GM12878 (cell line): Measurements from ENCODE around the gene SERPINH1. TPM values are rescaled to one million over a fixed set of nuclear protein-coding genes. Genes with fewer than 3 reads are reported as not detected.

ENCODE experiments used
- ATF7 ChIP-seq: fragments of 450-650 bp; IDR thresholded peaks from 2 replicates; pipeline ENCODE4 v1.6.1; 2016; ENCODE audit warnings: low read depth, mild to moderate bottlenecking
- BRCA1 ChIP-seq: IDR thresholded peaks from 2 replicates; pipeline ENCODE4 v1.6.1; 2011; ENCODE audit warnings: low read depth, low read length, improper control_type of control experiment
- CBFB ChIP-seq: IDR thresholded peaks from 2 replicates; pipeline ENCODE4 v1.6.1; 2016; ENCODE audit warnings: antibody characterized with exemption, low read depth
- CBX3 ChIP-seq: fragments of 200-600 bp; sonication (generic); IDR thresholded peaks from 2 replicates; pipeline ENCODE4 v1.6.1; 2016; ENCODE audit warnings: low read depth, borderline replicate concordance
- CHD4 ChIP-seq: fragments of 200-600 bp; sonication (generic); IDR thresholded peaks from 2 replicates; pipeline ENCODE4 v1.6.1; 2016; ENCODE audit warnings: mild to moderate bottlenecking
- CTCF ChIP-seq, 3 experiments: IDR thresholded peaks in 2 of 3; conservative IDR thresholded peaks in 1 of 3; 2 replicates each; pipeline ENCODE4 v1.5.1; 2011; ENCODE audit warnings: low read depth in 3 of 3, low read length in 3 of 3, mild to moderate bottlenecking in 3 of 3, control low read depth in 2 of 3, moderate library complexity in 2 of 3, inconsistent platforms in 1 of 3, mixed read lengths in 1 of 3; ENCODE audit not compliant: control insufficient read depth in 2 of 3, insufficient read depth in 1 of 3; ENCODE audit errors: extremely low read depth in 1 of 3
- EED ChIP-seq: sonication (generic); IDR thresholded peaks from 2 replicates; pipeline ENCODE4 v1.6.1; 2016; ENCODE audit warnings: antibody characterized with exemption, low read depth
- ELK1 ChIP-seq: IDR thresholded peaks from 2 replicates; pipeline ENCODE4 v1.6.1; 2012; ENCODE audit warnings: low read depth, low read length, improper control_type of control experiment
- ETV6 ChIP-seq, 2 experiments: fragments of 450-650 bp in 1 of 2; IDR thresholded peaks in 1 of 2; conservative IDR thresholded peaks in 1 of 2; 2 replicates each; pipeline ENCODE4 v1.6.1; 2014; ENCODE audit warnings: antibody characterized with exemption in 1 of 2, borderline replicate concordance in 1 of 2, low read depth in 1 of 2, mild to moderate bottlenecking in 1 of 2, moderate library complexity in 1 of 2
- EZH2 ChIP-seq: IDR thresholded peaks from 2 replicates; pipeline ENCODE4 v1.6.1; 2012; ENCODE audit warnings: low read depth, mild to moderate bottlenecking, control low read depth, inconsistent platforms, low read length, borderline replicate concordance; ENCODE audit not compliant: control insufficient read depth
- FOS ChIP-seq: IDR thresholded peaks from 3 replicates; pipeline ENCODE4 v1.6.1; 2011; ENCODE audit warnings: borderline replicate concordance; ENCODE audit not compliant: insufficient read length; ENCODE audit errors: extremely low read depth
- IKZF1 ChIP-seq: fragments of 450-650 bp; conservative IDR thresholded peaks from 2 replicates; pipeline ENCODE4 v1.6.1; 2017; ENCODE audit warnings: antibody characterized with exemption, mild to moderate bottlenecking
- MYB ChIP-seq: fragments of 150-350 bp; IDR thresholded peaks from 2 replicates; pipeline ENCODE4 v1.6.1; 2014; ENCODE audit warnings: mild to moderate bottlenecking, low read depth, low read length, borderline replicate concordance
- PAX8 ChIP-seq: fragments of 450-650 bp; IDR thresholded peaks from 2 replicates; pipeline ENCODE4 v1.6.1; 2017; ENCODE audit warnings: mild to moderate bottlenecking, moderate library complexity
- PML ChIP-seq: IDR thresholded peaks from 2 replicates; pipeline ENCODE4 v1.6.1; 2012; ENCODE audit warnings: low read length, inconsistent platforms
- RELA ChIP-seq: fragments of 450-650 bp; IDR thresholded peaks from 2 replicates; pipeline ENCODE4 v1.8.0; 2014; ENCODE audit warnings: borderline replicate concordance; ENCODE audit not compliant: partially characterized antibody
- RUNX3 ChIP-seq: IDR thresholded peaks from 2 replicates; pipeline ENCODE4 v1.6.1; 2012; ENCODE audit warnings: low read length, inconsistent platforms
- SREBF1 ChIP-seq: IDR thresholded peaks from 2 replicates; pipeline ENCODE4 v1.6.1; 2012; ENCODE audit warnings: mild to moderate bottlenecking, low read length
- SREBF2 ChIP-seq: IDR thresholded peaks from 2 replicates; pipeline ENCODE4 v1.6.1; 2012; ENCODE audit warnings: mild to moderate bottlenecking, low read length
- USF1 ChIP-seq: IDR thresholded peaks from 2 replicates; pipeline ENCODE4 v1.6.1; 2011; ENCODE audit warnings: borderline replicate concordance, low read depth, mild to moderate bottlenecking, moderate library complexity, mixed read lengths, low read length; ENCODE audit not compliant: insufficient read depth; ENCODE audit errors: extremely low read length
- ZNF207 ChIP-seq: fragments of 450-650 bp; IDR thresholded peaks from 2 replicates; pipeline ENCODE4 v1.6.1; 2014; ENCODE audit warnings: antibody characterized with exemption, mild to moderate bottlenecking, borderline replicate concordance
- ZNF24 ChIP-seq: fragments of 450-650 bp; IDR thresholded peaks from 2 replicates; pipeline ENCODE4 v1.6.1; 2017; ENCODE audit warnings: antibody characterized with exemption, mild to moderate bottlenecking
- ZNF592 ChIP-seq: fragments of 450-650 bp; IDR thresholded peaks from 2 replicates; pipeline ENCODE4 v1.6.1; 2017; ENCODE audit warnings: mild to moderate bottlenecking, moderate library complexity
- polyA plus RNA-seq, 11 experiments: library from polyadenylated mRNA; depleted of rRNA in 4 of 11; unstranded in 6 of 11; stranded (reverse) in 5 of 11; fragments of >200 nt; fragmentation: Nextera tagmentation in 4 of 11; fragmentation: Illumina TruSeq in 1 of 11; extraction: Ambion mirVana in 4 of 11; extraction: Trizol in 1 of 11; gene quantifications; 1 replicate in 1 of 11; 2 replicates in 10 of 11; pipeline versions ENCODE4 v1.2.1 to v1.2.3, GENCODE V29; 2011 to 2016; ENCODE audit warnings: inconsistent platforms in 2 of 11, missing spikeins in 2 of 11, low read depth in 1 of 11
- total RNA-seq, 4 experiments: library from RNA; depleted of rRNA in 3 of 4; stranded (reverse); fragments of >200 nt in 3 of 4; fragmentation: Illumina TruSeq in 1 of 4; extraction: Trizol in 1 of 4; gene quantifications; 2 replicates each; pipeline versions ENCODE4 v1.2.1 to v1.2.3, GENCODE V29; 2013 to 2021

Gene SERPINH1
- total and polyA plus RNA-seq, 10 of the 15 experiments (the other 5 are each of a cell fraction or from before 2014, with no cell fraction given): 0.34 to 19.8 (median 13.7) TPM

GRCh38 chr11:75523811-75524664 is 38.0 kb upstream of the SERPINH1 start (continued):
- TF ChIP-seq EZH2 (no peak), USF1 (peak; percentile 21), SREBF2 (no peak), PML (no peak), PAX8 (no peak), BRCA1 (no peak), CHD4 (no peak), ELK1 (no peak), ZNF24 (no peak), CBFB (peak; percentile 73; the same call in 1 of the 2 replicates), ATF7 (no peak), ETV6 (conservative IDR thresholded peaks at IDR 0.05 in 1 of 2, IDR thresholded peaks at IDR 0.05 in 1 of 2; ENCODE audit: borderline replicate concordance in 1 of 2, low read depth in 1 of 2) (no peak), EED (peak; percentile 65), RUNX3 (peak; percentile 85), SREBF1 (no peak), MYB (no peak), RELA (peak; percentile 71), FOS (no peak), ZNF207 (no peak), CTCF (IDR thresholded peaks at IDR 0.05 in 2 of 3, conservative IDR thresholded peaks at IDR 0.05 in 1 of 3; ENCODE audit: control insufficient read depth in 2 of 3, extremely low read depth in 1 of 3, insufficient read depth in 1 of 3, low read depth in 3 of 3, low read length in 3 of 3) (no peak), ZNF592 (no peak), CBX3 (no peak), IKZF1 (no peak; the same call in none of the 2 replicates)
